CD4-positive, alpha-beta T cell (primary cell): ENCODE results near the gene SLC2A3. TPM values are rescaled to one million over a fixed set of nuclear protein-coding genes. Genes with fewer than 3 reads are reported as not detected.
A peak's percentile ranks its signal among the peaks of the same experiment; 100 is the strongest.
"Not testable (repeated sequence)": the region's sequence is repeated elsewhere in the genome, so short reads cannot be mapped to it uniquely, and the experiment has no call there.

Source experiments
- ATAC-seq: fragments of 200-7000 bp; cut with Tn5 transposase; one replicate; pipeline ENCODE4 v1.10.0; 2022; ENCODE audit warnings: mild to moderate bottlenecking; ENCODE audit not compliant: poor library complexity
- CTCF ChIA-PET: fragments of 350-600 bp; sonication (Branson Sonifier 250); formaldehyde crosslinking; loops from one replicate; lab custom pipeline; 2021; ENCODE audit warnings: antibody characterized with exemption, inconsistent platforms; lab: Charles Lee
- POLR2A ChIA-PET: fragments of 350-600 bp; sonication (Branson Sonifier 250); formaldehyde crosslinking; loops from one replicate; lab custom pipeline; 2021; ENCODE audit warnings: antibody characterized with exemption, inconsistent platforms; lab: Charles Lee
- DNase-seq, 14 experiments: peaks; one replicate each; pipeline ENCODE4 v3.0.0-alpha.2; 2013 to 2020; ENCODE audit warnings: mixed read lengths in 2 of 14
- H3K27ac ChIP-seq, 2 donors: one replicate each; pipeline versions ENCODE4 v1.5.1 to v1.7.0; 2013; ENCODE audit warnings: low read length in 2 of 2, low read depth in 1 of 2, mild to moderate bottlenecking in 1 of 2
- H3K27me3 ChIP-seq, 2 experiments: 1 replicate in 1 of 2; 2 replicates in 1 of 2; pipeline versions ENCODE4 v1.6.1 to v1.7.0; 2013; ENCODE audit warnings: low read length in 2 of 2, control low read depth in 1 of 2, mild to moderate bottlenecking in 1 of 2, moderate library complexity in 1 of 2; ENCODE audit not compliant: insufficient read depth in 2 of 2, control insufficient read depth in 1 of 2
- H3K36me3 ChIP-seq: one replicate; pipeline ENCODE4 v1.6.1; 2013; ENCODE audit warnings: low read length, control low read depth; ENCODE audit not compliant: insufficient read depth
- H3K4me1 ChIP-seq: one replicate; pipeline ENCODE4 v1.6.1; 2013; ENCODE audit warnings: low read length, control low read depth; ENCODE audit not compliant: insufficient read depth
- H3K4me3 ChIP-seq: one replicate; pipeline ENCODE4 v1.5.1; 2013; ENCODE audit warnings: mild to moderate bottlenecking, low read length, moderate library complexity
- H3K9me3 ChIP-seq, 2 experiments: 1 replicate in 1 of 2; 2 replicates in 1 of 2; pipeline versions ENCODE4 v1.6.1 to v1.7.0; 2013; ENCODE audit warnings: low read length in 2 of 2, mild to moderate bottlenecking in 2 of 2, control low read depth in 1 of 2, moderate library complexity in 1 of 2; ENCODE audit not compliant: control insufficient read depth in 1 of 2, insufficient read depth in 1 of 2
- H3K27ac Mint-ChIP-seq: one replicate; pipeline ENCODE4 v1.8.0; 2020; ENCODE audit warnings: mixed read lengths
- H3K27me3 Mint-ChIP-seq: one replicate; pipeline ENCODE4 v1.8.0; 2021; ENCODE audit warnings: mixed read lengths
- H3K36me3 Mint-ChIP-seq: one replicate; pipeline ENCODE4 v1.8.0; 2021; ENCODE audit warnings: low read depth, mixed read lengths
- H3K4me1 Mint-ChIP-seq: one replicate; pipeline ENCODE4 v1.8.0; 2021; ENCODE audit warnings: low read depth, mixed read lengths
- H3K4me3 Mint-ChIP-seq: one replicate; pipeline ENCODE4 v1.8.0; 2020; ENCODE audit warnings: mild to moderate bottlenecking, mixed read lengths
- H3K9me3 Mint-ChIP-seq: one replicate; pipeline ENCODE4 v1.8.0; 2020; ENCODE audit warnings: mixed read lengths
- CTCF ChIP-seq: fragments of 200-600 bp; IDR thresholded peaks from one replicate; pipeline ENCODE4 v1.8.0; 2022; ENCODE audit warnings: antibody characterized with exemption, mild to moderate bottlenecking
- intact Hi-C, 2 experiments: fragments of 100-400 bp; cut with DNase I in 1 of 2; cut with micrococcal nuclease in 1 of 2; formaldehyde crosslinking; loops; one replicate each; pipeline versions ENCODE4 v1.15.1 to v1.9.0; 2023 to 2025; cut with DNase I, micrococcal nuclease
- total RNA-seq, 174 experiments: library from RNA in 2 of 174; stranded (reverse) in 2 of 174; gene quantifications; one replicate each; pipeline ENCODE4 v1.2.3 and lab custom pipeline; 2021 to 2026

SLC2A3 gene
- total RNA-seq, 2 experiments from 2014 or later: 929 to 939 TPM

DNA sequence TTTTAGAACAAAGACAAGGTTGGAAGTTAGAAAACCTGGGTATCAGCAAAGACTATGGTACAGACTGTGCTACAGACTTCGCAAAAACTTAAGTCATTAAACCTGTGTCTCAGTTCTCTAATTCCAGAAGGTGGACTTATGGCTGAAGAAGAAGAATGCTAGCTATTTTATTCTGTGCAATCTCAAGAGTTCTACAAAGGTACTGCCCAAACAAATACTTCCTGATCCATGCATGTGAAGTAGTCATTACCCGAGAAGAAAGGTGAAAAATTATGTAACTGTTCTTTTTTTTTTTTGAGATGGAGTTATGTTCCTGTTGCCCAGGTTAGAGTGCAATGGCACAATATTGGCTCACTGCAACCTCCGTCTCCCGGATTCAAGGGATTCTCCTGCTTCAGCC lies 45.5 kb upstream of the SLC2A3 start:
- no peak for DNase-seq
- no peak for TF ChIP-seq CTCF
- Histone ChIP-seq H3K36me3 (no peaks in the 10 kb centered on the region), H3K9me3 (no peaks in the 10 kb centered on the region), H3K4me3 (no peak overlapping the region), H3K27me3 (no peaks in the 10 kb centered on the region), H3K4me1 (peaks cover 4% of the 10 kb centered on the region), H3K27ac (no peak overlapping the region)
- no peak for ATAC-seq
- H3K36me3 Mint-ChIP-seq: no peaks in the 10 kb centered on the region
- H3K4me3 Mint-ChIP-seq: no peak overlapping the region
- intact Hi-C loops: no loop called here
- ChIA-PET CTCF (no interaction called here), POLR2A (no interaction called here)
- no peaks in the 10 kb centered on the region for H3K27me3 Mint-ChIP-seq
- H3K9me3 Mint-ChIP-seq: no peaks in the 10 kb centered on the region
- H3K27ac Mint-ChIP-seq: no peak overlapping the region
- H3K4me1 Mint-ChIP-seq: no peaks in the 10 kb centered on the region

DNA sequence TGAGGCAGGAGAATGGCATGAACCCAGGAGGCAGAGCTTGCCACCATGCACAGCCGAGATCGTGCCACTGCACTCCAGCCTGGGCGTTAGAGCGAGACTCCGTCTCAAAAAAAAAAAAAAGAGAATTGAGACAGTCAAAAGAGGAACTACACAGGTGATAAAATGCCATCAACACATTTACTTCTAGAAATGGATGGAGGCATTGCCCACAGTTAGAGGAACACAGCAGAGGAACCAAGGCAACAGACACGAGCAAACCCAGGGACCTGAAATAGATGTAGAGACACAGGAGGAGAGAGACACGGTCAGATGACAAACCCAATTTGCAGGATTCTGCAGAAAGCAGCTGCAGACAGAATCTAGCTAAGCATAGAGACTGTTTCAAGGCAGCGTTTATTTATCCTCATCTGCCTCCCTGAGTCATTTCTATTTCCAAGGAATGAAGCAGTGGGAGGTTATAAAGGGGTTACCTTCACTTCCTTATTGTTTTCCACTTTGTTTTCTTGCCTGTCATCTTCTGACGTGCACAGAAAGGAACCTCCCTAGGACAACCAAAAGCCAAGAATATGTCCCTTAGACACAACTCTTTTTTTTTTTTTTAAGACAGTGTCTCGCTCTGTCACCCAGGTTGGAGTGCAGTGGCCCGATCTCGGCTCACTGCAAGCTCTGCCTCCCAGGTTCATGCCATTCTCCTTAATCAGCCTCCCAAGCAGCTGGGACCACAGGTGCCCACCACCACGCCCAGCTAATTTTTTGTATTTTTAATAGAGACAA lies 41.6 kb upstream of the SLC2A3 start:
- H3K27ac Mint-ChIP-seq, H3K36me3 ChIP-seq, H3K4me3 Mint-ChIP-seq, H3K36me3 Mint-ChIP-seq, ATAC-seq, H3K4me3 ChIP-seq, H3K27me3 ChIP-seq, H3K4me1 ChIP-seq, intact Hi-C loops, H3K27me3 Mint-ChIP-seq, H3K9me3 Mint-ChIP-seq, DNase-seq, H3K27ac ChIP-seq, H3K9me3 ChIP-seq, H3K4me1 Mint-ChIP-seq, POLR2A ChIA-PET: not testable (repeated sequence)
- CTCF ChIA-PET: interaction anchor here (0.6 to 0.9 kb wide), 2 partner anchors 17 to 594 kb away, joined by 3 read pairs; no protein-coding TSS in a partner anchor

GRCh38 chr12:7973457-7973825 lies 37.5 kb upstream of the SLC2A3 start:
- H3K27me3 ChIP-seq: no peaks in the 10 kb centered on the region
- ChIA-PET CTCF (interaction anchor here (0.7 to 2.8 kb wide), 3 partner anchors 18 to 40 kb away, joined by 3 to 11 read pairs (median 3); no protein-coding TSS in a partner anchor), POLR2A (interaction anchor here (1.2 kb wide), 1 partner anchor 54 kb away, joined by 3 read pairs; no protein-coding TSS in a partner anchor)
- H3K27ac ChIP-seq: no peak overlapping the region
- H3K27ac Mint-ChIP-seq: peak overlapping the region; percentile 92
- no peak for DNase-seq
- H3K4me1 ChIP-seq: peaks cover 25% of the 10 kb centered on the region
- no peak for TF ChIP-seq CTCF
- no peaks in the 10 kb centered on the region for H3K9me3 Mint-ChIP-seq
- ATAC-seq: no peak
- no peaks in the 10 kb centered on the region for H3K9me3 ChIP-seq
- peaks cover 30% of the 10 kb centered on the region for H3K4me1 Mint-ChIP-seq
- H3K4me3 ChIP-seq: no peak overlapping the region
- peaks cover 5% of the 10 kb centered on the region for H3K36me3 Mint-ChIP-seq
- intact Hi-C loops: no loop called here
- H3K4me3 Mint-ChIP-seq: peak overlapping the region; percentile 77
- no peaks in the 10 kb centered on the region for H3K36me3 ChIP-seq
- no peaks in the 10 kb centered on the region for H3K27me3 Mint-ChIP-seq
